Kasumi-1 (cell line): ENCODE data around the gene IMMP2L.

ENCODE experiments used
- DNase-seq, 2 experiments: peaks; one replicate each; lab custom pipeline; 2025; lab: John Stamatoyannopoulos, UW

IMMP2L gene

DNA sequence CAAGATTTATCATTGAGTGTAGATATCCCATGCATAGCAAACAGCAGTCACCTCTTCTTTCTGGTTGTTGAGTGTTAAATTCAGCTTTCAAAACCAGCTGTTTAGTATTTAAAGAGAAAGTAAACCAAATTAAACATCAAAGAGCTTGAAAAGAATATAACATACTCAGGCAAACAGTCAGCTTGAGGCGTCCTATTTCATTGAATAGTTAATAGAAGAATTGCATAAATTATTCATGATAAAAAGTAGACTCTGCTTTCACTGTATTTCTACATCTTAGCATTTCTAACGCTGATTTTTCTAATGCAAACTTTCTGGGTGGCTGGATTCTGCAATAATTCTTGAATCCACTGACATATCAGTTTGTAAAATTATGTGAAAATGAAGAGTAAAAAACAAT, 935.9 kb downstream of the IMMP2L start:
- DNase-seq: no peak

DNA sequence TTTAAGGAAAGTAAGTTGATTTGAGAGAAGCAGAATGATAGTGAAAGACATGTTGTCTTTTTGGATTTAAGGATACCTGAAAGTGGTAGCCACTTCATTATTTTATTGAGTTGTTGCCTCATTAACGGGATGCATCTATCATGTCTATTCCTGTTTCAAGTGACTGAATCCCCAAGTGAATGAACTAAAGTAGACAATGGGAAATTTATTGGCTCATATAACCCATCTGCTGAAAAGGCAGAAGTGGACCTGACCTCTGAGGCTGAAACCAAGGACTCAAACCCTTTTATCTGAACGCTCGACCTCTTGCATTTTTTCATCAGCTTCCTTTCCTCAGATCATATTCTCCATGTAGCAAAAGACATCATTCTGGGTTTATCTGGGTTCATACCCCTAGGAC, 937.0 kb downstream of the IMMP2L start:
- DNase-seq: no peak

DNA sequence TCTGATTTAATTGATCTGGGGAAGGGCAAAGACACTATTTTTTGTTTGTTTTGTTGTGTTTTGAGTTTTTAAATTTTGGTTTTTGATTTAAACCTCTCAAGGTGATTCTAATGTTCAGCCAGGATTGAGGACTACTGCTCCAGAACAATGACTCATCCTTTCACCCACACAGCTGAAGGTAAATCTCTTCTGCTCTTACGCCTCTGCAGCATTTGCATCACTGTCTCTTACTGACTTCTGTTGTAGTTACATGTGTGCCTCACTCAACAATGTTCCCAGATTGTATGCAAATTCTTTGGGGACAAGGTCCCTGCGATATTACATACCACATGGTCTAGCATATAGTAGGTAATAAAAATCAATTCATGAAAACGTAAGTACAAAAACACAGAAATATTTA, 938.9 kb downstream of the IMMP2L start:
- no peak for DNase-seq

DNA sequence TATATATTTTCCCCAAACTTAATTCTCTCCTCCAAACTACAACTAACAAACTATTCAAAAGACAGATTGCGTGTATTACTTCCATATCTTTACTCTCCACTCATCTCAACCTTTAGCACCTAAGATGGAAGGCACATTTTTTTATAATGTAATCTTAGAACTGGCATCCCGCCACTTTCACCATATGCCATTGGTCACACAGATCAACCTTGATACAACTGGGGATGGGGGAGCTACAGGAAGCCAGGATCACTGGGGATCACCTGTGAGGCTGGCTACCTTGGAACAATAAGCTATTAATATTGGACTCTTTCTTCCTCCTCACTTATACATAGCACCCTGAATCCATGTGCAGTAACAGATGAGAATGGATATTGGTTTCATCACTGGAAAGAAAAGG, 941.0 kb downstream of the IMMP2L start:
- no peak for DNase-seq

DNA sequence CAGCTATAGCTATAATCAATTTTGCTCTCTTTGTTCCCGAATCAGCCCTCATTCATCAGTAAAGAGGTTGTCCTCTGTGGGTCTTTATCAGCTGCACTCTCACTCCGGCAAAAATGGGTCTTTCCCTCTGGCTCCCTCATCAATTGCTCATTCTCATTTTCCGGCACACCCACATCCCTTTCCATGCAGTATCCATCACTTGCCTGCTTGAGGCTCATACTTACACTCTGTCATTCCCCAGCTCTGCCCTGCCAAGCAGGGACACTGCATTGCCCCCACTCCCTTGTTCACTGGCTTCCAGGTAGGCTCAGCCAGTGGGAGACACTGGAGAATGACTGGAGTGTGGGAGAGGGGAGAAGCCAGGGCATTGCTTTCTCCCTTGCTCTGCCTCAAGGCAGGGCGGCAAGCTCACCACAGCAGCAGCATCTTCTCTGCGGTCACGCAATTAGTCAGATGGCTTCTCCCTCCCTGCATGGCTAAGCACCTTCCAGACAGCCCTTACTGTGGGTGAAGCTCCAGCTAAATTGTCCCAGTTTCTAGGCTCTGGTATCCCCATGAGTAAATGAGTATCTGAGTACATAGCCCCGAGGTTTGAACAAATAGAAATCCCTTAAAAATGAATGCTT, 942.1 kb downstream of the IMMP2L start:
- no peak for DNase-seq
